HEK293T (cell line): ENCODE measurements around the gene NUCB1.

ENCODE experiments used
- ARNT ChIP-seq: fragments of 450-650 bp; IDR thresholded peaks from 2 replicates; pipeline ENCODE4 v1.6.1; 2017; ENCODE audit warnings: mild to moderate bottlenecking
- BHLHE40 ChIP-seq: fragments of 450-650 bp; IDR thresholded peaks from 2 replicates; pipeline ENCODE4 v1.6.1; 2016; ENCODE audit warnings: mild to moderate bottlenecking, moderate library complexity, borderline replicate concordance
- ELF4 ChIP-seq: fragments of 450-650 bp; IDR thresholded peaks from 2 replicates; pipeline ENCODE4 v1.6.1; 2017; ENCODE audit warnings: antibody characterized with exemption
- FOXK2 ChIP-seq: fragments of 450-650 bp; IDR thresholded peaks from 2 replicates; pipeline ENCODE4 v1.6.1; 2016; ENCODE audit warnings: mild to moderate bottlenecking
- SP1 ChIP-seq: fragments of 450-650 bp; IDR thresholded peaks from 2 replicates; pipeline ENCODE4 v1.6.1; 2017

DNA sequence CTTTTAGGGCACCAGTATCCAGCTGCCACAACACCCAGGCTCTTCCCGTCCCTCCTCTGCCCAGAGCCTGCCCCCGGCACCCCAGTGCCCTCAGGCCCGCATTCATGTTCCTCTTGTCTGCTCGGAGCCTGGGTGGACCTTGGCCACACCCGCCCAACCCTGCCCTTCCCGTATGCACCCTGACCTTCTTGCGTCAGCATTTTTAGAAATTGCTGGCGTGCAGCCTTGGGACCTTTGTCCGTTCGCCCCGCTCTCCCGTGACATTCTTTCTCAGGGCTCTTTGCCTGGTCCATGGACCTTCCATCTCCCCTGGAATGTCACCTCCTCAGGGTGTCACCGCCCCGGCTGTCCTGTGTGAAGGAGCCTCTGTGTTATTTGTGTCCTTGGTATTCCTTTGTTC lies 7.6 kb downstream of the NUCB1 start:
- TF ChIP-seq BHLHE40 (no peak), ELF4 (no peak), SP1 (no peak), FOXK2 (no peak), ARNT (no peak)
